SK-N-SH (cell line): ENCODE measurements around the gene PDE11A. TPM values are rescaled to one million over a fixed set of nuclear protein-coding genes. Genes with fewer than 3 reads are reported as not detected.

Experiments used
- CTCF ChIA-PET: fragments of 300-600, 350-600 bp; formaldehyde crosslinking; extraction: SDS; loops from one replicate; lab custom pipeline; 2021; lab: Yijun Ruan, JAX
- POLR2A ChIA-PET: fragments of 350-600 bp; sonication (Branson Sonifier 250); formaldehyde crosslinking; extraction: SDS; loops from one replicate; lab custom pipeline; 2020; ENCODE audit warnings: antibody characterized with exemption, inconsistent platforms; lab: Yijun Ruan, JAX
- DNase-seq: peaks from one replicate; pipeline ENCODE4 v3.0.0; 2012
- H2AFZ ChIP-seq: fragments of 200-600 bp; sonication (generic); 2 replicates; pipeline ENCODE4 v1.8.1; 2016; ENCODE audit warnings: antibody characterized with exemption, mild to moderate bottlenecking, low read depth
- H3F3A ChIP-seq: fragments of 200-600 bp; sonication (generic); replicated peaks from 2 replicates; pipeline ENCODE3; 2016; ENCODE audit warnings: antibody characterized with exemption, mild to moderate bottlenecking; ENCODE audit not compliant: insufficient read depth
- H3K27ac ChIP-seq, 2 experiments: fragments of 200-500 bp in 1 of 2; fragments of 200-600 bp in 1 of 2; sonication (Bioruptor generic) in 1 of 2; sonication (generic), shearing (Covaris generic) in 1 of 2; 2 replicates each; pipeline versions ENCODE4 v1.5.1 to v1.6.1; 2014 to 2016; ENCODE audit warnings: low read depth in 2 of 2, inconsistent platforms in 1 of 2, low read length in 1 of 2, mild to moderate bottlenecking in 1 of 2, mixed read lengths in 1 of 2
- H3K27me3 ChIP-seq: fragments of 200-600 bp; sonication (generic), shearing (Covaris generic); 2 replicates; pipeline ENCODE4 v1.6.1; 2016; ENCODE audit warnings: mixed run types; ENCODE audit not compliant: insufficient read depth
- H3K36me3 ChIP-seq, 2 experiments: fragments of 200-500 bp in 1 of 2; fragments of 200-600 bp in 1 of 2; sonication (Bioruptor generic) in 1 of 2; sonication (generic) in 1 of 2; replicated peaks in 1 of 2; 2 replicates each; pipeline versions ENCODE3 to v1.5.1; 2014 to 2016; ENCODE audit warnings: low read length in 1 of 2, mild to moderate bottlenecking in 1 of 2; ENCODE audit not compliant: insufficient read depth in 2 of 2, control insufficient read depth in 1 of 2
- H3K4me1 ChIP-seq, 2 experiments: fragments of 200-500 bp in 1 of 2; fragments of 200-600 bp in 1 of 2; sonication (Bioruptor generic) in 1 of 2; sonication (generic), shearing (Covaris generic) in 1 of 2; 2 replicates each; pipeline versions ENCODE4 v1.5.1 to v1.6.1; 2014 to 2016; ENCODE audit warnings: low read depth in 1 of 2, low read length in 1 of 2, mixed run types in 1 of 2; ENCODE audit not compliant: insufficient read depth in 2 of 2, control insufficient read depth in 1 of 2
- H3K4me2 ChIP-seq: fragments of 200-600 bp; sonication (generic), shearing (Covaris generic); 2 replicates; pipeline ENCODE4 v1.6.1; 2017; ENCODE audit warnings: mixed run types
- H3K4me3 ChIP-seq, 2 experiments: fragments of 200-500 bp in 1 of 2; fragments of 200-600 bp in 1 of 2; sonication (Bioruptor generic) in 1 of 2; sonication (generic), shearing (Covaris generic) in 1 of 2; 2 replicates each; pipeline versions ENCODE4 v1.5.1 to v1.8.1; 2014 to 2016; ENCODE audit warnings: low read depth in 2 of 2, inconsistent platforms in 1 of 2, low read length in 1 of 2, mild to moderate bottlenecking in 1 of 2, mixed read lengths in 1 of 2, moderate library complexity in 1 of 2
- H3K79me2 ChIP-seq: fragments of 200-600 bp; sonication (generic); 2 replicates; pipeline ENCODE4 v1.8.1; 2017; ENCODE audit warnings: mild to moderate bottlenecking; ENCODE audit not compliant: insufficient read depth
- H3K9ac ChIP-seq: fragments of 200-600 bp; sonication (generic); 2 replicates; pipeline ENCODE4 v1.6.1; 2017; ENCODE audit warnings: mixed run types
- H3K9me2 ChIP-seq: fragments of 200-600 bp; sonication (generic); 2 replicates; pipeline ENCODE4 v1.6.1; 2017; ENCODE audit warnings: mixed run types
- H3K9me3 ChIP-seq: fragments of 200-600 bp; sonication (generic); 2 replicates; pipeline ENCODE4 v1.6.1; 2017; ENCODE audit warnings: mixed run types, mild to moderate bottlenecking, moderate library complexity
- H4K20me1 ChIP-seq: fragments of 200-600 bp; sonication (generic); 2 replicates; pipeline ENCODE4 v1.6.1; 2017; ENCODE audit warnings: mild to moderate bottlenecking, mixed run types; ENCODE audit not compliant: insufficient read depth
- GABPA ChIP-seq: IDR thresholded peaks from 2 replicates; pipeline ENCODE4 v1.4.0; 2012; ENCODE audit warnings: low read depth, mild to moderate bottlenecking
- GATA2 ChIP-seq: sonication (generic); formaldehyde crosslinking; IDR thresholded peaks from 2 replicates; pipeline ENCODE4 v1.5.0; 2020; ENCODE audit warnings: mild to moderate bottlenecking, missing genetic modification reagents
- JUND ChIP-seq: IDR thresholded peaks from 2 replicates; pipeline ENCODE4 v1.4.0; 2012
- NRF1 ChIP-seq: IDR thresholded peaks from 2 replicates; pipeline ENCODE4 v1.6.1; 2012; ENCODE audit warnings: low read depth, mild to moderate bottlenecking, low read length
- RAD21 ChIP-seq: IDR thresholded peaks from 2 replicates; pipeline ENCODE4 v1.6.1; 2012; ENCODE audit warnings: mild to moderate bottlenecking, low read length
- RFX5 ChIP-seq: IDR thresholded peaks from 2 replicates; pipeline ENCODE4 v1.6.1; 2012; ENCODE audit warnings: mild to moderate bottlenecking, improper control_type of control experiment, low read length
- RXRA ChIP-seq: IDR thresholded peaks from 2 replicates; pipeline ENCODE4 v1.4.0; 2012; ENCODE audit warnings: low read depth, mild to moderate bottlenecking, borderline replicate concordance
- SMC3 ChIP-seq: IDR thresholded peaks from 2 replicates; pipeline ENCODE4 v1.6.1; 2012; ENCODE audit warnings: low read depth, low read length, improper control_type of control experiment
- TAF1 ChIP-seq: IDR thresholded peaks from 2 replicates; pipeline ENCODE4 v1.6.1; 2012; ENCODE audit warnings: low read depth, mild to moderate bottlenecking, low read length, moderate library complexity, borderline replicate concordance
- TEAD4 ChIP-seq: IDR thresholded peaks from 2 replicates; pipeline ENCODE4 v1.4.0; 2012; ENCODE audit warnings: mild to moderate bottlenecking, borderline replicate concordance; ENCODE audit not compliant: insufficient read depth
- YY1 ChIP-seq: IDR thresholded peaks from 2 replicates; pipeline ENCODE4 v1.4.0; 2012; ENCODE audit warnings: low read depth, mild to moderate bottlenecking
- WGBS: methylation state at CpG from one replicate; pipeline ENCODE4 v1.1.6; 2017; ENCODE audit warnings: low lambda C conversion rate; 5-methylcytosine and 5-hydroxymethylcytosine counted together
- polyA plus RNA-seq, 3 experiments: library from polyadenylated mRNA; depleted of rRNA; stranded (reverse); fragments of >200 nt; gene quantifications; 2 replicates each; pipeline ENCODE4 v1.2.3, GENCODE V29; 2012
- TF ChIP-seq, protein P1 (sequence below): IDR thresholded peaks from 2 replicates; pipeline ENCODE4 v1.4.0; 2012; ENCODE audit warnings: low read depth, borderline replicate concordance
- TF ChIP-seq, protein P2 (sequence below): fragments of 150-350 bp; IDR thresholded peaks from 2 replicates; pipeline ENCODE4 v1.6.1; 2017; ENCODE audit warnings: antibody characterized with exemption, low read length, low read depth, borderline replicate concordance
- TF ChIP-seq, protein P3 (sequence below): IDR thresholded peaks from 2 replicates; pipeline ENCODE4 v1.4.0; 2012; ENCODE audit warnings: low read depth, borderline replicate concordance
- TF ChIP-seq, protein P4 (sequence below): IDR thresholded peaks from 2 replicates; pipeline ENCODE4; 2012
- TF ChIP-seq, protein P5 (sequence below): fragments of 200-600 bp; sonication (generic); IDR thresholded peaks from 2 replicates; pipeline ENCODE4 v1.6.1; 2017; ENCODE audit warnings: antibody characterized with exemption, mild to moderate bottlenecking, moderate library complexity
- TF ChIP-seq, protein P6 (sequence below): fragments of 150-350 bp; IDR thresholded peaks from 2 replicates; pipeline ENCODE4 v1.6.1; 2016; ENCODE audit warnings: mild to moderate bottlenecking, low read depth, low read length

PDE11A gene
- polyA plus RNA-seq, 1 of the 3 experiments (the other 2 are of a cell fraction) = 0.10 TPM

DNA sequence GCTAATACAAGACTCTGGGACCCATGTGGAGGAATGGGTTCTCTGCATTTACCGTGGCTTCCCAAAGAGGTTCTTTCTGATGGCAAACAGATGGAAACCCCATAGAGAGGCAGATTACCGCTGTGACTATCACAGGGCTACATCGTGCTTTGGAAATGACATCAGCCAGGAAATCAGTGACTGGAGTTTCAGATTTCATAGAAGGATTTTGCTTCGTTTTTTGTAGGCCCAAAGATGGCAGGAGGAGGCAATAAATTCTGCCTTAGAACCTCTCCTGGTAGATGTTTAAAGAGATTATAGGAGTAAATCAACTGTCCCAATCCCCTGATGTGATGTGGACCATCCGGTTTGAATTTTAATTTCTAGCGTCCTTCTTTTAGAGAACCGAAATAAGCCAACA is 465.9 kb downstream of the PDE11A start:
- H3K9ac ChIP-seq = no peak overlapping the region
- ChIA-PET CTCF (interaction anchor here (1.0 to 1.5 kb wide), 3 partner anchors 118 to 442 kb away, joined by 3 to 4 read pairs (median 3); no protein-coding TSS in a partner anchor), POLR2A (no interaction called here)
- H3K4me2 ChIP-seq = 0 out of 2 replicates have a peak overlapping the region, but pooled peaks have one; percentile 42
- H3K27ac ChIP-seq = no peak overlapping the region
- peak overlapping the region; percentile 65 for H2AFZ ChIP-seq
- H4K20me1 ChIP-seq = no peaks in the 10 kb centered on the region
- 72% methylated on average over 7 of the region's 7 CpGs for WGBS
- TF ChIP-seq, protein P1, sequence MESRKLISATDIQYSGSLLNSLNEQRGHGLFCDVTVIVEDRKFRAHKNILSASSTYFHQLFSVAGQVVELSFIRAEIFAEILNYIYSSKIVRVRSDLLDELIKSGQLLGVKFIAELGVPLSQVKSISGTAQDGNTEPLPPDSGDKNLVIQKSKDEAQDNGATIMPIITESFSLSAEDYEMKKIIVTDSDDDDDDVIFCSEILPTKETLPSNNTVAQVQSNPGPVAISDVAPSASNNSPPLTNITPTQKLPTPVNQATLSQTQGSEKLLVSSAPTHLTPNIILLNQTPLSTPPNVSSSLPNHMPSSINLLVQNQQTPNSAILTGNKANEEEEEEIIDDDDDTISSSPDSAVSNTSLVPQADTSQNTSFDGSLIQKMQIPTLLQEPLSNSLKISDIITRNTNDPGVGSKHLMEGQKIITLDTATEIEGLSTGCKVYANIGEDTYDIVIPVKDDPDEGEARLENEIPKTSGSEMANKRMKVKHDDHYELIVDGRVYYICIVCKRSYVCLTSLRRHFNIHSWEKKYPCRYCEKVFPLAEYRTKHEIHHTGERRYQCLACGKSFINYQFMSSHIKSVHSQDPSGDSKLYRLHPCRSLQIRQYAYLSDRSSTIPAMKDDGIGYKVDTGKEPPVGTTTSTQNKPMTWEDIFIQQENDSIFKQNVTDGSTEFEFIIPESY = no peak
- TF ChIP-seq GABPA = no peak
- no peak for TF ChIP-seq GATA2
- TF ChIP-seq NRF1 = no peak
- no peak for TF ChIP-seq RXRA
- TF ChIP-seq, protein P2, sequence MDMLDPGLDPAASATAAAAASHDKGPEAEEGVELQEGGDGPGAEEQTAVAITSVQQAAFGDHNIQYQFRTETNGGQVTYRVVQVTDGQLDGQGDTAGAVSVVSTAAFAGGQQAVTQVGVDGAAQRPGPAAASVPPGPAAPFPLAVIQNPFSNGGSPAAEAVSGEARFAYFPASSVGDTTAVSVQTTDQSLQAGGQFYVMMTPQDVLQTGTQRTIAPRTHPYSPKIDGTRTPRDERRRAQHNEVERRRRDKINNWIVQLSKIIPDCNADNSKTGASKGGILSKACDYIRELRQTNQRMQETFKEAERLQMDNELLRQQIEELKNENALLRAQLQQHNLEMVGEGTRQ = no peak
- TF ChIP-seq JUND = no peak
- TF ChIP-seq TEAD4 = no peak
- no peak for TF ChIP-seq YY1
- no peak for TF ChIP-seq TAF1
- TF ChIP-seq, protein P3, sequence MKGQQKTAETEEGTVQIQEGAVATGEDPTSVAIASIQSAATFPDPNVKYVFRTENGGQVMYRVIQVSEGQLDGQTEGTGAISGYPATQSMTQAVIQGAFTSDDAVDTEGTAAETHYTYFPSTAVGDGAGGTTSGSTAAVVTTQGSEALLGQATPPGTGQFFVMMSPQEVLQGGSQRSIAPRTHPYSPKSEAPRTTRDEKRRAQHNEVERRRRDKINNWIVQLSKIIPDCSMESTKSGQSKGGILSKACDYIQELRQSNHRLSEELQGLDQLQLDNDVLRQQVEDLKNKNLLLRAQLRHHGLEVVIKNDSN = no peak
- TF ChIP-seq RAD21 = no peak
- DNase-seq = no peak
- no peaks in the 10 kb centered on the region for H3K79me2 ChIP-seq
- H3F3A ChIP-seq = no peaks in the 10 kb centered on the region
- no peaks in the 10 kb centered on the region for H3K27me3 ChIP-seq
- H3K9me2 ChIP-seq = no peaks in the 10 kb centered on the region
- H3K9me3 ChIP-seq = no peaks in the 10 kb centered on the region
- no peak overlapping the region for H3K4me3 ChIP-seq
- peaks cover 4 to 9% of the 10 kb centered on the region in 2 experiments; a peak in 2 of 4 replicates for H3K4me1 ChIP-seq
- no peaks in the 10 kb centered on the region for H3K36me3 ChIP-seq

DNA sequence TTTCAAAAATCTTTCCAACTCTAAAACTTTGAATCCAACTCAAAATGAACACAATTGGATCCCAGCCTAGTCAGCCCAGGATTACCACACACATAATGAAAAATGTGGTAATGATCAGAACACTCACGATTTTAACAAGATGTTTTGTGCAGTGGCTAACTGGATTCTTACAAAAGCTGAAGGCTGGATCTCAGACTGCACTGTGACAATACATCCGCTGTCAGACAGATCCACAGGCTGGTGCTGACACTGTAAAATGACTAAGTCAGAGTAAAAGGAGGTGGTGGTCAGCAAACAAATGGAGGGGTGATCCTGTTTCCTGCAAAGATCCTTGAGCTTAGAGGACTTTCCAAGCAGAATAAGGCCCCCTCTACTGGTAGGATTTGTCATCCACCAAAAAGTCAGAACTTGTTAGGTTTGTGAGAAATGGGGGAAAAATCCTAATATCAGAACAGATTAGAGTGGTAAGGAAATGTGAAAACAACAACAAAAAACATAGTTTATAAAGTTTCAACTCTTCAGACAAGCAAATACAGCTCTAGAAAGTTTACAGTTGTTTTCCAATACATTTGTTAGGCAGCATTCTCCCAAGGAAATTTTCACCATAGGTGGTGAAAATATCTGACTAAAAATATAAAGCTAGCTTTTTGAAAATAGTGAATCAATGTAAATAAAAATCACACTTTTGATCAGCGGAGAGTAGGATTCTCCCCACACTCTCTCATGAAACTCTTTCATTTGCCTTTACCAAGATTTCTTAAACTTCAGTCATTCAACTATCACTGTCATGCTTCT is 468.1 kb downstream of the PDE11A start:
- no peaks in the 10 kb centered on the region for H4K20me1 ChIP-seq
- H3K9me2 ChIP-seq = no peaks in the 10 kb centered on the region
- no peaks in the 10 kb centered on the region for H3F3A ChIP-seq
- H3K4me2 ChIP-seq = no peak overlapping the region
- peak; percentile 50 for DNase-seq
- ChIA-PET POLR2A (no interaction called here), CTCF (interaction anchor here (0.6 to 7.4 kb wide), 53 partner anchors 9 to 900 kb away, joined by 3 to 75 read pairs (median 4); partner anchors contain the start of gene AGPS)
- 61% methylated on average over 3 of the region's 3 CpGs for WGBS
- H3K4me3 ChIP-seq = no peak overlapping the region; a peak in 1 of 4 replicates
- H3K27me3 ChIP-seq = no peaks in the 10 kb centered on the region; the same call in 1 of the 2 replicates
- H3K4me1 ChIP-seq = peaks cover 2 to 9% of the 10 kb centered on the region in 2 experiments; a peak in 2 of 4 replicates
- H2AFZ ChIP-seq = no peak overlapping the region
- H3K79me2 ChIP-seq = no peaks in the 10 kb centered on the region
- no peak overlapping the region for H3K9ac ChIP-seq
- H3K36me3 ChIP-seq = no peaks in the 10 kb centered on the region
- H3K27ac ChIP-seq = no peak overlapping the region; a peak in 1 of 4 replicates
- no peaks in the 10 kb centered on the region for H3K9me3 ChIP-seq
- TF ChIP-seq SMC3 (peak; percentile 67), RFX5 (no peak)
- TF ChIP-seq, protein P4, sequence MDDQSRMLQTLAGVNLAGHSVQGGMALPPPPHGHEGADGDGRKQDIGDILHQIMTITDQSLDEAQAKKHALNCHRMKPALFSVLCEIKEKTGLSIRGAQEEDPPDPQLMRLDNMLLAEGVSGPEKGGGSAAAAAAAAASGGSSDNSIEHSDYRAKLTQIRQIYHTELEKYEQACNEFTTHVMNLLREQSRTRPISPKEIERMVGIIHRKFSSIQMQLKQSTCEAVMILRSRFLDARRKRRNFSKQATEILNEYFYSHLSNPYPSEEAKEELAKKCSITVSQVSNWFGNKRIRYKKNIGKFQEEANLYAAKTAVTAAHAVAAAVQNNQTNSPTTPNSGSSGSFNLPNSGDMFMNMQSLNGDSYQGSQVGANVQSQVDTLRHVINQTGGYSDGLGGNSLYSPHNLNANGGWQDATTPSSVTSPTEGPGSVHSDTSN = no peak
- TF ChIP-seq, protein P5, sequence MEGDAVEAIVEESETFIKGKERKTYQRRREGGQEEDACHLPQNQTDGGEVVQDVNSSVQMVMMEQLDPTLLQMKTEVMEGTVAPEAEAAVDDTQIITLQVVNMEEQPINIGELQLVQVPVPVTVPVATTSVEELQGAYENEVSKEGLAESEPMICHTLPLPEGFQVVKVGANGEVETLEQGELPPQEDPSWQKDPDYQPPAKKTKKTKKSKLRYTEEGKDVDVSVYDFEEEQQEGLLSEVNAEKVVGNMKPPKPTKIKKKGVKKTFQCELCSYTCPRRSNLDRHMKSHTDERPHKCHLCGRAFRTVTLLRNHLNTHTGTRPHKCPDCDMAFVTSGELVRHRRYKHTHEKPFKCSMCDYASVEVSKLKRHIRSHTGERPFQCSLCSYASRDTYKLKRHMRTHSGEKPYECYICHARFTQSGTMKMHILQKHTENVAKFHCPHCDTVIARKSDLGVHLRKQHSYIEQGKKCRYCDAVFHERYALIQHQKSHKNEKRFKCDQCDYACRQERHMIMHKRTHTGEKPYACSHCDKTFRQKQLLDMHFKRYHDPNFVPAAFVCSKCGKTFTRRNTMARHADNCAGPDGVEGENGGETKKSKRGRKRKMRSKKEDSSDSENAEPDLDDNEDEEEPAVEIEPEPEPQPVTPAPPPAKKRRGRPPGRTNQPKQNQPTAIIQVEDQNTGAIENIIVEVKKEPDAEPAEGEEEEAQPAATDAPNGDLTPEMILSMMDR = peak; percentile 72
- TF ChIP-seq, protein P6, sequence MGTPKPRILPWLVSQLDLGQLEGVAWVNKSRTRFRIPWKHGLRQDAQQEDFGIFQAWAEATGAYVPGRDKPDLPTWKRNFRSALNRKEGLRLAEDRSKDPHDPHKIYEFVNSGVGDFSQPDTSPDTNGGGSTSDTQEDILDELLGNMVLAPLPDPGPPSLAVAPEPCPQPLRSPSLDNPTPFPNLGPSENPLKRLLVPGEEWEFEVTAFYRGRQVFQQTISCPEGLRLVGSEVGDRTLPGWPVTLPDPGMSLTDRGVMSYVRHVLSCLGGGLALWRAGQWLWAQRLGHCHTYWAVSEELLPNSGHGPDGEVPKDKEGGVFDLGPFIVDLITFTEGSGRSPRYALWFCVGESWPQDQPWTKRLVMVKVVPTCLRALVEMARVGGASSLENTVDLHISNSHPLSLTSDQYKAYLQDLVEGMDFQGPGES = no peak
